TTC549 (cell line): ENCODE data around the gene SFXN5.

Experiments used
- FAIRE-seq: peaks from 2 replicates; lab custom pipeline; 2012; peaks lifted over from hg19 to GRCh38; lab: Jason Lieb, UNC

SFXN5 gene

DNA sequence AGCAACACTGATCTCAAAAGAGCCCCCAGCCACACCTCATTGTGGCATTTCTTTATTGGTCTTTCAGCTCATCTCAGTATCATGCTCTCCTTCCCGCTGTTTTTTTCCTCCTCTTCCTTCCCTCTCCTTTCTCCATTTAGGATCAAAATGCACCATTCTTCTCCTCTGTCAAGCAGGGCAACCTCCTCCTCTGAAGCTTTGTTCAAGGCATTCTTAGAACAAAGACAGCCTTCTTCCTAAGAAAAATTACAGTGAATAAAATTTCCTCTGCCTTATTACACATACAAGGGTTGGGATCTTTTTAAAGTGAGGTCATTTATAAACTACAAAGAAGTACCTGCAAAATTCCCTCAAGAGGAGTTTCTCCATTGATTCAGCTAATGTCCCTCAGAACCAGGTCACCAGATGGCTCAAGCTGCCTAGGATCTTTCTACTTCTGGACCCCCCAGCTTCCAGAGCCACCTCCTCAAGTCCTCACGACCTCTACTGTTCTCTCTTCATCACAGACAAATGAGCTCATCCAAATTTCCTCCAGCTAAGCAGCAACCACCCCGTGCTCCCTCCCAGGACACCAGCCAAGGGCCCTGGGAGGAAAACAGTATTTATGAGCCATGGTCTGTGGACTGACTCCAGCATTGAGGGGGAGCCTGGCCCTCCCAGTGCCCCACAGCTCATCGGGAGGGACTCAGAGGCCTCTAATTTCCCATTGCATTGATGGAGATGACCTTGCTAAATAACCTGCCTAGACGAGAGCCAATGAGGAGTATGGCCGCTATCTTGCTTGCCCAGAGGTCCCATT is 18.0 kb downstream of the SFXN5 start:
- FAIRE-seq, result no peak

DNA sequence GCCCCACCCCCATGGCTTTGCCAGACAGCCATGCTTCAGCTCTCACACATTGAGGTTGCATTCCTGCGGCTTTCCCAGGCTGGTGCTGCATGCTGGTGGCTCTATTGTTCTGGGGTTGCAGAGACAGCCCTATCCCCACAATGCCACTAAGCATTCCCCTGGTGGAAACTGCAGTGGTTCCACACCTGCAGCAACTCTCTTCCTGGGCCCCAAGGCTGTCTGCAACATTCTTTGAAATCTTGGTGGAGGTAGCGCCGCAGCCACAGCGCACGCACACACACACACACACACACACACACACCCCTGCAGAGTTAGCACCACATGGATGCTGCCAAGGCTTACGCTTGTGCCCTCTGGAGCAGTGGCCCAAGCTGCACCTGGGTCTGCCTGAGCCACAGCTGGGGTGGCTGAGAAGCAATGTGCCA is 21.4 kb downstream of the SFXN5 start:
- no peak for FAIRE-seq

DNA sequence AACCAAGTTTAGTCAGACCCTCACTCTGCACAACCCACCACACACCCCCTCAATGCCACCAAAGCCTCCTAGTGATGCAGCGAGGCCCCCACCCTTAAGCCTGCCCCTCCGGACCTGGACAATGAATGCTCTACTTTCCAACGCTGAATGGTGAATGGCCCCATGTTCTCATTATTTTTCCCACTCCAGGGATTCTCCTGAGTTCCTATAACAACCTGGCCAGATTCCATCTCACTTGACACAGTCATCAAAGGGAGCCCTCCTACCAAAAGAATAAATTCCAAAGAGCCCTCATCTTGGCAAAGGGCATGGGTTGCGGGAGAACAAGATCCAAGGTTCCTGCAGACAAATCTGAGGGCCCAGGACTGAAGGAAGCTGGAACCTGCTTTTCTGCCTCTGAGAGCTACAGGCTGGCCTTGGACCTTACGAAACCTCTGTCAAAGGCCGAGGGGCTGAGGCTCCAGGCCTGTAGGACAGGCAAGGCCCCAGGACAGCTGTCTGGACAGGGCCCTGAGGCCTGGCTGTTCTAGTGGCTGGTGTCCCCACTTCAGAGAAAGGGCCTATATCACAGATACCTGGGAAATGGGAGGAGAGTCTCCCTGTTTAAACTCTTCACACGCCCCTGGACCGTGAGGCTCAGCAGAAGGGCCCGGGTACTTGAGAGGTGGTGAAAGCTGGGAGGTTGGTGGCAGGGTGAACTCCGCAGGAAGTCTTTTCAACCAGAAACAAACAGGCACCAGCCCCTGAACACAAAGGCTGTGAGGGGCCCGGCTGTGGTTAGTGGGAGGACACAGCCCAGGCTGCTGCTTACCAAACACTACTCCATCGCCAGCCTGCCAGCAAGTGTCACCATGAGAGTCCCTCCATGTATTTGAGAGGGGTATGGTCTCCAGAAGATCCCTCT is 27.3 kb downstream of the SFXN5 start:
- FAIRE-seq, result no peak

DNA sequence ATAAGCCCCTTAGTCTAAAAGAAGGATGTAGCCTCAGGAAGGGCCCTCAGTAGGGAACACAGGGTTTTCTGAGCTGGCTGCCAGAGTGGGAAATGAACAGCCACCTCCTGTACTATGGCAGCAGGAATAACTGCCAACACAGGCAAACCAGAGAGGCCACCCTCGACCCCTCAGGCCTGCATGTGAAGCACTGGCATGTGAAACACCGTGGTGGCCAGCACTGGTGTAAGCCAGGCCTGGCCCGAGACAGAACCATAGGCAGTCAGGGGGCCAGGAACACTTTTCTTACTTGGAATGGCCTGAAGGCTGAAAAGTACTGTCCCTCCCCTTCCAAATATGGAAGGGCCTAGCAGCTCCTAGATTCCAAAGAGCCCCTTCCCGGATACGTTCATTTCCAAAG is 28.2 kb downstream of the SFXN5 start:
- FAIRE-seq, result no peak

DNA sequence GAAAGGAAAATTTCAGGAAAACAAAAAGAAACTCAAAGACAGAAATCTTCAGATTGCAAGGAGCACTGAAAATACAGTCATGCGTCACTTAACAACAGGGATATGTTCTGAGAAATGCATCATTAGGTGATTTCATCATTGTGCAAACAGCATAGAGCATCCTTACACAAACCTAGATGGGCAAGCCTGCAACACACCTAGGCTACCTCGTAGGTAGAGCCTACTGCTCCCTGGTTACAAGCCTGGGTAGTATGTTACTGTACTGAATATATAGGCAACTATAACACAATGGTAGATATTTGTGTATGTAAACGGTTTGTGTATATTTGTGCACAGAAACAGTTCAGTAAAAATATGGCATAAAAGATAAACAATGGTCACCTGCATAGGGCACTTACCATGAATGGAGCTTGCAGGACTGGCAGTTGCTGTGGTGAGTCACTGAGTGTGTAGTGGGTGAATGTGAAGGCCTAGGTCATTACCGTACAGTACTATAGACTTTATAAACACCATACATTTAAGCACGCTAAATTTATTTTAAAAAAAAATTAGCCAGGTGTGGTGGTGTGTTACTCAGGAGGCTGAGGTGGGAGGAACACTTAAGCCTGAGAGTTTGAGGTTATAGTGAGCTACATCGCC is 33.4 kb downstream of the SFXN5 start:
- no peak for FAIRE-seq

DNA sequence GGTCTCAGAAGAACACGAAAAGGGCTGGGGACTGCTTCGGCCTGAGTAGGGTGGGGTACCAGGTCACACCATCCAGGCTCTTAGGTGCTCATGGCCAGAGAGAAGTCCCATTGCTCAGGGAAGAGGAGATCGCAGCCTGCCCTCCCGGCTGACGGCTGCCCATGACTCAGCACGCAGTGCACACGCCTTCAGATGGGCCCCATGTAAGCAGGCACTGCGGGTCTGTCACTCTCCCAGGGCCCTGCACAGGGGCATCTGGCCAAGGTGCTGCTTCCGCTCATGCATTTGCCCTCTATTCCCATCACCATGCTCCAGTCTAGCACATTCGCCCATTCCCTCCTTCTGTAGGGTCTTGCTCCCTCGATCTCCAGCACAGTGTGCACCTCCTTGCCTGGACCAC is 34.7 kb downstream of the SFXN5 start:
- FAIRE-seq, result no peak

DNA sequence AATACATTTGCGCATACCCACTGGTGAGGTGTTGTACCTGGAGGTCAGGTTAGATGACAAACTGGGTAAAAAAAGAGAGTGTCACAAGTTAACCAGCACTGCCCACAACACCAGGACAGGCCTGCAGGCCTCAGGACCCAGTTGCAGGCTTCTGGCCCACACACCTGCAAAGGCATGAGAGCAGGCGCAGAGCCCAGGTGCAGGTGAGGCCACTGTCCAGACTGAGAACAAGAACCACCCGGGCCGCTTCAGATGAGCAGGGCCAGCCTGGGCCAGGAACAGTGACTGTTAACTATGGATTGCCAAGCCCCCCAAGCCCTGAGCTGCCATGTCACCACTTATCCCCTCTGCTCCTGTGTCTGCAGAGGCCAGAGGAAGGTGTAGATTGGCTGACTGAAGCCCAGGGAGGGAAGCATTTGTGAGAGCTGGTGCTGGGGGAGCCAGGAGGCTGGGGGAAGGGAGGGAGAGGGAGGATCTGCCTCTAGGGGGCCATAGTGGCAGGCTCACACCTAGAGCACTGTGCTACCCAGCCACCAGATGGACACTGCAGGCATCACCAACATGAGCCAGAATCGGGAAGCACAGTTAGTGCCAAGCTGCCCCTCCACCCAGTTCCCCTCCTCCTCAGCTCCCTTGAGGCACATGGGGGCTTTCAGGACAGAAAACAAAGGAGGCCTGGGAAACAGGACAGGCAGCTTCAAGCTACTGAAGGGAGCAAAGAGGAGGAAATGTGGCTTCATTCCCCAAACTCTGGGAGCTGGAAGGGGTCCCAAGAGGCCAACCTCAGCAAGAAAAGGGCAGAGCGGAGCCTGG is 35.4 kb downstream of the SFXN5 start:
- no peak for FAIRE-seq

DNA sequence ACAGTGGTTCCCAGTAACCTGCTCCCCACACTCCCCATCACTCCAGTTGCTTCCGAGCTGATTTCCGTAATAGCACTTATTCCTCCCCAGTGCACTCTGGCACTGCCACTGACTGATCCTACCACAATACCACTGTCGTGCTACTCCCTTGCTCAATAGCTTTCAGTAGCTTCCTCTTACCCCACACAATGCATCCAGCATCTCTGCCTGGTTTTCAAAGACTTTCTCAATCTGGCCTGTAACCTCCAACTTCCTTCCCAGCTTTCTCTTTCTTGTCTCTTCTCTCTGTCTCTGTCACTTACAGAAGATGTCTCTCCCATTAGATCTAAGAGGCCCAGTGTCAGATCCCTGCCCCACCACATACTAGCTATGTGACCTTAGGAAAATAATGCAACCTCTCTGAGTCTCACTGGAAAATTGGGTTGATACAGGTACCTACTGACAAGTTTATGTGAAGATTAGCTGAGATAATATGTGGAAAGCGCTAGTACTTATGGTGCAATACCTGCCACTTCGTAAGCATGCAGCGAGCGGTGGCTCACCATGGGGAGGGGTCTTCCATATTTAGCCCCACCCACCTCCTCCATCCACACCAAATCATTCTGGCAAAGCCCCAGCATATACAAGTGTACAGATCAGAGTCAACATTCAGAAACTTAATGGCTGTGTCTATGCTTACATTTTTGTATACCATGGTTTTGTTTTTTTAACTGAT is 36.7 kb downstream of the SFXN5 start:
- FAIRE-seq, result no peak

DNA sequence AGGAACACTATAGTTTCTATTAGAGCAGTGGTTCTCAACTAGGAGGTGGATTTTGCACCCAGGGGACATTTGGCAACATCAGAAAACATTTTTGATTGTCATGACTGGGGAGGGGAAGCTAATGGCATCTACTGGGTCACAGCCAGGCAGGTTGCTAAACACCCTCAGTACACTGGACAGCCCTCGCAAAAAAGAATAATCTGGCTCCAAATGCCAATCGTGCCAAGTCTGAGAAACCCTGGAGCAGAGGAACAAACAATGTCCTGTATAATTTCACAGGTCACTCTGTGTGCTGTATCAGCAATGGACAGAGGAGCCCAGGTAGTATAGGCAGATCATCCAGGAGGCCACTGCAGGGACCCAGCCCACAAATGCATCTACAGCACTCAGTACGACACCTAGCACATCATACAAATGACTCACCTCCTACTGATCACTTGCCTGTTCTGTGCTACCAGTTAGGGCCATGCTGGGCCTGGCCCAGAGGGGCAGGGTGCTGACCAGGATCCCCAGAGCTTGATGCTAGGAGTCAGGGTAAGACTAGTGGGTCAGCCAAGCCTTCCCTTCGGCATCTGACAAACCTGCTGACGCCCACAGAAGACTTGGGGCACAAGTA is 37.6 kb downstream of the SFXN5 start:
- FAIRE-seq, result no peak

DNA sequence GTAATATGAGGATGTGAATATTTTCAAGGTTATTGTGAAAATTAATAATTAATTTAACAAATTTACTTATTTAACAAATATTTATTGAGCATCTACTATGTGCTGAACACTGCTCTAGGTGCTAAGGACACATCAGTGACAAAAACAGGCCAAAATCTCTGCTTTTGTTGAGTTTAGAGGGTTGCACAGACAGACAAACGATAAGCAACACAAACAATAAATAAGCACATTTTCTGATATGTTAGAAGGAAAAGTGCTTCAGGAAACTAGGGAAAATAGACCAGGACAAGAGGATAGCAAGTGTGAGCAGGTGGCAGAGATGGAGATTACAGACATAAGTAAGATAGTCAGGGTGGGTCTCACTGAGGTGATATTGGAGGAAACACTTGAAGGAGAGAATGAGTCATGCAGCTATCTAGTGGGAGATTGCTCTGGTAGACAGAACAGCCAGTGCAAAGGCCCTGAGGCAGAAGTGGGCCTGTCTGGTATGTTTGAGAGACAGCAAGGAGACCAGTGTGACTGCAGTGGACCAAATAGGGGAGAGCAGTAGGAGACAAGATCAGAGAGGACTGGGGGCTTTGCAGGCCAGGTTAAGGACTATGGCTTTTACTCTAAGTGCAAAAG is 38.3 kb downstream of the SFXN5 start:
- FAIRE-seq, result no peak

DNA sequence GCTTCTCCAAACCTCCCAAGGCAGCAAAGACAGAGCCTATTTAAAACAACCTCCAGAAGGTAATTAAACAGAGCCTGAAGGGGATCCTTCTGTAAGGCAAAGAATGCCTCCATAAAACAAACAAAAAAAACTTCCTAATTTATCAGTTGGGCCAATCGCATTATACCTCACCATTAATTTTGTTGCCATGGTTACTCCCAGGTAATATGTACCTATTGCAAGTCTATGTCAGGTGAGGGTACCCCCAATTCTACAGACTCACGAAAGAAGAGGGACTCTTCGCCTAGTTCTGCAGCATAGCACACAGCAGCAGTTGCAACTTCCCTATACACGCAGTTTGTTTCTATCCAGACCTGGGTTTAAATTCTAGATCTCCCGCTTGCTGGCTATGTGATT is 38.8 kb downstream of the SFXN5 start:
- FAIRE-seq, result no peak

DNA sequence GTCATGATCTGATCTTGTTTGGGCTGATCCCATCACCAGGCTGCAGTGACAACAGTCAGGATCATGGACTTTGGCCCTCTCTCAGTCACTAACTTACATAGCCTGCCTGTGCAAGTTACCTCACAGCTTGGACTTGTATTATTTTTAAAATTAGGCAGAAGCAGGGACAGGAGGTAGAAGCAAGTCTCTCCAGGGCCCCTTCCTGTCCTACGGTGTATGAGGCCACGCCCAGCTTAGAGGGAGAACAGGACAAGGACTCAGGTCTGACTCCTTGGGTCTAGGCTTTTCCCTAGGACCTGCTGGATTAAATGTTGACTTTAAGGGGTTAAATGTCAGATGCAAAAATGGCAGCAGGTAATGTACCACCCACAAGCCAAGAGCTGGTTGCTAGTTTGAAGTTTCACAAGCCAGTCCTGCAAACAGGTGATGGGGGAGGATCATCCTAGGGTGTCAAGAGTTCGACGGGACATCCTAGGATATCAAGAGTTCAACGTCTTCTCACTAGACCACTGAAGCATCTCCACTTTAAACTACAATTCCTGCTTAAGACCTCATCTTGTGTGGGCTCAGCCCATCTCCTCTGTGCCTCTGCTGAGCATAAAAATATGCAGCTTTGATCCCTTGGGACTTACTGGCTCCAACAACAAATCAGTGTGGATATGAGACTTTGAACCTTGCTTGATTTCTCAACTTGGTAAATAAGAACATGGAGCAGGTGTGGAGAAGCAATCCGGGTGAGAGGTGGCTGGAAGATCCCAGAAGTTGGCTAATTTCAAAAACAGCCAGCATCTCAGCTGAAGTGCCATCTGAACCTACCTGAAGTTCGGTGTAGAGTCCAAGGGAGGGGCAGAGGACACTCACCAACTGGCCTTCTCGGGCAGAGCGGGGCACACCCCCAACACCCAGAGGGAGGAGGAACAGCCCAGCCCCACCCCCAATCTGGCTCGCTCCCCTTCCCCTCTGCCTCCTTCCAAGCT is 39.5 kb downstream of the SFXN5 start:
- FAIRE-seq, result no peak

DNA sequence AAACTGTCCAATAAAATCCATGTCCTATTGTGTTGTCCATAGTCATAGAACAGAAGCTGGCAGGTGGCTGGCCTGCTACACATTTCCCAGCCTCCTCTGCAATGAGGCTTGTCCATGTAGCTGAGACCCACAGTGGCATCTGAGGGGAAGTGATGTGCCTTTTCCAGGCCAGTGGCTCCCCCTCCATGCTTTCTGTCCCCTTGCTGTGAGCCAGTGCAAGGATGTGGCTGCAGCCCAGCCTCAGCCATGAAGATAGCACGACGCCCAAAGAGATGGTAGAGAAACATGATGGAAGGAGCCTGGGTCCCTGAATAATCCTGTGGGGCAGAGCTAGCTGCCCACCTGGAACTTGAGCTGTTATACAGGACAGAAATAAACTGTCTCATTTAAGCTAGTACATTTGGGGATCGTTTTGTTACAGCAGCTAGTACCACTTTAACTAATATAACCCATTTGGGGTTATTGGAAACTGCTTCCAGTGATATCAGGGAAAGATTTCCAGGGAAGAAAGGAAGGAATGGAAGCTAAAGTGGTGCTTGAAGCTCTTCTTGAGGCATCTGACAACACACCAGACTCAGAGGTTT is 40.3 kb downstream of the SFXN5 start:
- no peak for FAIRE-seq

DNA sequence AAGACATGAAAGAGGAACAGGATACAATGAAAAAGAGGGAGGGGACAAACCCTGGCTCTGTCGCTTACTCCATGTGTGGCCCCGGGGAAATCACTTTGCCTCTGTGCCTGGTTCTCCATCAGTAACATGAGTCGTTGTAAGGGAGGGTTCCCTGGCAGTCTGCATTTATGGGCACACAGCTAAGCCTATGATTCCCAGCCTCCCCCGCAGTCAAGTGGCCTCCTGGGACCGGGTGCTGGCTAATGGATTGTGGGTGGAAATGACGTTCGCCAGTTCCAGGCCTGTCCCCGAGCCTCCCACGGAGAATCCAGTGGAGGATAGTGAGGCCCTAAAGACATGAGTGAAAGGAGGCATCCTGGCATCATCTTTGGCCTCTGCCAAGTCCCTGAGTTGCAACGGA is 42.7 kb downstream of the SFXN5 start:
- no peak for FAIRE-seq

DNA sequence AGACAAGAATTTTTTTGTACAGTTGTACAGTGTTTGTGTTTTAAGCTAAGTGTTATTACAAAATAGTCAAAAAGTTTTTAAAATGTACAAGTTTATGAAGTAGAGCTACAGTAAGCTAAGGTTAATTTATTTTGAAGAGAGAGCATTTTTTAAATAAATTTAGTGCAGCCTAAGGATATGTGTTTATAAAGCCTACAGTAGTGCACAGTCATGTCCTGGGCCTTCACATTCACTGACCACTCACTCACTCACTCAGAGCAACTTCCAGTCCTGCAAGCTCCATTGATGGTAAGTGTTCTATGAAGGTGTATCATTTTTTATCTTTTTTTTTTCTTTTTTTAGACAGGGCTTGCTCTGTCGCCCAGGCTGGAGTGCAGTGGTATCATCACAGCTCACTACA is 44.2 kb downstream of the SFXN5 start:
- no peak for FAIRE-seq

DNA sequence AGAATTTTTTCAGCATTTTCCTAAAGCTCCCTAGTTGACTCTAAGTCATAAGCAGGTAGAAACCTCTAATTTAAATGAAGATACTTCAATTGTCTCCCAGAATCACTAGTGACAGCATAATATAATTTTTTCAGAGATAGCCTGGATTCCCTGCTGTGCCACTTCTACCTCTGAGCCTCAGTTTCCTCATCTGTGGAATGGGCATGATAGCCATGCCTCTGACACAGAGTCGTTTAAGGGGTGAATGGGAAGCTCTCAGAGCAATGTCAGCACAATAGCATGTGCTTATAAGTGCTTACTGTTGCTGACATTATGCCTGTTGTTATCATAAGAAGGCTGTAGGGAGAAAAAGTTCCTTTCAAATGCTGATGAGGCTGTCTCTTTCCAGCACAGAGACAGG is 48.0 kb downstream of the SFXN5 start:
- no peak for FAIRE-seq

DNA sequence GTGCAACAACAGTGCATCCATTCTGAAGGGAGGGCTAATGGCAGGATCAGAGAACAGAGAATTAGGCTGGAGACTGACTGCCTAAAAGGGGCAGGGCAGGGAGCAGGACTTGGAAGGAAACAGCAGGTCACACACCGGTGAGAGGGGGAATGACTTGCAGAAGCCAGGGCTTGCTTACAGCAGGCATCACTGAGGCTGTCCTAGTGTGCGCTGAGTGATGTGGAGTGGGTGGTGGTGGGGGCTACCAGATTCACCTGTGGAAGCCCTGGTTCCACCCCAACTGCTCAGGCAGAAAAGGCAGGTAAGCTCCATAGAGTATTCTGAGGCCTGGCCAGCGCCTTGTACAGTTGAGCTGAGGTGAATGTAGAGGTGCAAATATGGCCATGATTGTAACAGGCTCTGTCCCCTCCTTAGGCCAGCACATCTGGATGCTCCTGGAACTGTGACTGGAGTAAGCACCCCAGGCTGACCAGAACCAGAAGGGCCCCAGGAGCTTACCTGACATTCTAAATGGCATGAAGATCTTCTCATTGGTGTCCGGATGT is 49.4 kb downstream of the SFXN5 start:
- FAIRE-seq, result no peak

DNA sequence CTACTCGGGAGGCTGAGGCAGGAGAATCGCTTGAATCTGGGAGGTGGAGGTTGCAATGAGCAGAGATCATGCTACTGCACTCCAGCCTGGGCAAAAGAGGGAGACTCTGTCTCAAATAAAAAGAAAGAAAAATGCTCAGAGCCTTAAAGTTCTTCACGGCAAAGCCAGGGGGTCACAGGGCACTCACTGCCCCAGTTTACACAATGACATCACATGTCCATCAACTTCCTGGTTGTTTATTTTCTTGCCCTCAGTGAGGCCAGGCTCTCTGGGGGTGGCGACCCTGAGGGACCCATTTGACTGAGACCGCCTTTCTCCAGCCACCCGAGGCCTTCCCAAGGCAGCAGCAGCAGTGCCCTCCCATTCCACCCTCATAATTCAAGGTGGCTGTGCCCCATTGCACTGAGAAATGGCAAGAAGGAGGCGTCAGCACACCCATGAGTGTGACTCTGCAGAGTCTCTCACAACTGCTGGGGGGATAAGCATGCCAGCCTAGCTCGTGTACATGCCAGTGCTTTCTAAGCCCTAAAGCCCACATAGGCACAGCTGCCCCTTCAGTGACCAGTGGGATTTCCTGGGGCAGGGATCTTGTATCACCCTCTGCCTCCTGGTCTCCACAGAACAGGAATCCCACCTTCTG is 50.0 kb downstream of the SFXN5 start:
- FAIRE-seq, result no peak
